ENCODE data around the gene CBX4.

DNA sequence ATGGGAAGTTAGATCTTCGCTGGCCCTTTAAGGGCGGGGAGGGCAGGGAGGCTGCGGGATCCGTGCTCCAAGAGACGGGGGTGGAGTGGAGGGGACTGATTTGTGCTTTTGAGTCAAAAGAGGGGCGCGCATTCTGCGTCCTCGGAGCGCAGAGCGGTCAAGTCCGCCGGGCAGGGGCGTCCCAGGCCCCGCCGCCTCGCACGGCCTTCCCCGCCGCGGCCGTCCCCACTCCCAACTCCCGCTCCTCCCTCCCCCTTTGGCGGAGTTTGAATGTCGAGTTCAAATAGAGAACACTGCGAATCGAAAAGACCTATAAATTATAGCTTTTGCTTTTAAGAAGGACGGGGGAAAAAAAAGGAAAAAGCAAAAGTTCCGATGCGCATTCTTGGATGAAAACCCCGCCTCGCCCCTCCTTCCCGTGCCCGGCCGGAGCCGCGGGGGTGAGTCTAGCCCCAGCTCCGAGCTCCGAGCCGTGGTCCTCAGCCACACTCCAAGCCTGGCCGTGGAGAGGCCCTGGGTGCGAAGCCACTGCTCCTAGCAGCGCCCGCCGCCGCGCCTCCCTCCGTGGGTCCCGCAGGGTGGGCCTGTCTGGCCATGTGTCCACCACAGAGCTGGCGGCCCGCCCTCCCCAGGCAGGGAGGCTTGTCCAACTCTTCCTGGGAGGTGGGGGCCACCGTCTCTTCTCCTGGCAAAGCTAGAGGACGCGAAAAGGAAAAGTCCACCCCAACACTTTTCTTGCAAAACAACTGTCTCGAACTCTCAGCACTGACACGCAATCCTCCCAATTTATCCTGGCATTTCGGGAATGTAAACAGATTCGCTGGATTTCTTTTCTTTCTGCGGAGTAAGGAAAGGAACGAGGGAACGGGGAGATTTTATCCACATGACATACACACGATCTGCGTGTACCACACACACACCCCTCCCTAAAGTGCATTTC is 46.0 kb downstream of the CBX4 start:
- no peak for TF ChIP-seq CTCF (conservative IDR thresholded peaks at IDR 0.05; ENCODE audit: low read depth, low read length)
- no peak for TF ChIP-seq EZH2 (IDR thresholded peaks at IDR 0.05; ENCODE audit: low read length, unreplicated experiment)
- TF ChIP-seq EZH2phosphoT487 (IDR thresholded peaks at IDR 0.05; ENCODE audit: borderline replicate concordance, low read length) = no peak

Measured in PC-3 (cell line).